Thyroid gland (tissue), 4 donors: ENCODE measurements around the gene LDLR. TPM values are rescaled to one million over a fixed set of nuclear protein-coding genes. Genes with fewer than 3 reads are reported as not detected.

ENCODE experiments used
- DNase-seq, 2 donors: peaks; one replicate each; pipeline ENCODE4 v3.0.0-alpha.2; 2019
- H3K27ac ChIP-seq, 3 donors: fragments of 200-600 bp; sonication (generic); 1 replicate in 2 of 3; 2 replicates in 1 of 3; pipeline ENCODE4 v1.5.1; 2016 to 2019; ENCODE audit warnings: mild to moderate bottlenecking in 1 of 3, moderate library complexity in 1 of 3
- H3K27me3 ChIP-seq: fragments of 200-600 bp; sonication (generic); one replicate; pipeline ENCODE4 v1.5.1; 2019
- H3K36me3 ChIP-seq, 2 donors: fragments of 200-600 bp; sonication (generic); one replicate each; pipeline ENCODE4 v1.5.1; 2016 to 2019
- H3K4me1 ChIP-seq, 2 donors: fragments of 200-600 bp; sonication (generic); one replicate each; pipeline ENCODE4 v1.5.1; 2017 to 2019
- H3K4me3 ChIP-seq, 3 donors: fragments of 200-600 bp; sonication (generic); replicated peaks in 1 of 3; 1 replicate in 2 of 3; 2 replicates in 1 of 3; pipeline ENCODE4 v1.5.1; 2016; ENCODE audit warnings: mild to moderate bottlenecking in 1 of 3
- H3K9me3 ChIP-seq: fragments of 200-600 bp; sonication (generic); one replicate; pipeline ENCODE4 v1.5.1; 2017
- POLR2A ChIP-seq, 2 donors: fragments of 450-650 bp; IDR thresholded peaks; one replicate each; pipeline ENCODE4 v1.6.1; 2017; ENCODE audit warnings: antibody characterized with exemption in 2 of 2, mild to moderate bottlenecking in 2 of 2, moderate library complexity in 1 of 2
- WGBS, 2 donors: methylation state at CpG; one replicate each; pipeline ENCODE4 v1.1.5; 2017; 5-methylcytosine and 5-hydroxymethylcytosine counted together
- intact Hi-C: fragments of 100-400 bp; cut with DNase I; formaldehyde crosslinking; loops from one replicate; pipeline ENCODE4 v1.15.1; 2023
- total RNA-seq, 4 donors: library from RNA; depleted of rRNA; stranded (reverse); fragments of >200 nt; gene quantifications; one replicate each; pipeline ENCODE4 v1.2.3, GENCODE V29; 2016
- TF ChIP-seq, protein P1 (sequence below), 6 experiments: fragments of 200-600 bp in 3 of 6; fragments of 450-650 bp in 3 of 6; sonication (generic) in 3 of 6; IDR thresholded peaks; one replicate each; pipeline ENCODE4 v1.5.1; 2016 to 2019; ENCODE audit warnings: antibody characterized with exemption in 6 of 6, mild to moderate bottlenecking in 2 of 6, inconsistent platforms in 1 of 6, moderate library complexity in 1 of 6

LDLR gene
- total RNA-seq, 4 donors from 2014 or later: 8.7 to 39.1 (median 20.3) TPM

DNA sequence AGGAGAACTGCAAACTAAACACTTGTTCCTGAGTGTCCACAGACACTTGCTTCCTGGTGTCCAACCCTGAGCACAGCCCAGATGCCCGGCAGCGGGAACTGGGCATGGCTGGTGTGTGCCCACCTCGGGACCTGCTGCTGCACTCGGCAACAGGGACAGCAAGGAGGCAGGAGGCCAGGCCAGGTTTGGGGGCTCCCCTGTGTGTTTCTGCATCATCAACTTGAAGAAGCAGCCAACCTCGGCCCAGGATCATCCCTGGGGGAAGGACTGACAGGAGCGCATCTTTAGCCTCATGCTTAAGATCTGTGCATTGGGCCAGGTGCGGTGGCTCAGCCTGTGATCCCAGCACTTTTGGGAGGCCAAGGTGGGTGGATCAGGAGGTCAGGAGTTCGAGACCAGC lies 35.1 kb upstream of the LDLR start:
- WGBS, 2 donors: 90 to 100% methylated on average over 4 to 5 of the region's 8 CpGs
- Histone ChIP-seq H3K27me3 (no peaks in the 10 kb centered on the region), H3K36me3 (peaks cover 0 to 6% of the 10 kb centered on the region in 2 donors), H3K9me3 (no peaks in the 10 kb centered on the region), H3K27ac (no peak overlapping the region), H3K4me3 (no peak overlapping the region), H3K4me1 (peaks cover 12 to 23% of the 10 kb centered on the region in 2 donors)
- no peak for TF ChIP-seq POLR2A (IDR thresholded peaks at IDR 0.05)
- TF ChIP-seq, protein P1, sequence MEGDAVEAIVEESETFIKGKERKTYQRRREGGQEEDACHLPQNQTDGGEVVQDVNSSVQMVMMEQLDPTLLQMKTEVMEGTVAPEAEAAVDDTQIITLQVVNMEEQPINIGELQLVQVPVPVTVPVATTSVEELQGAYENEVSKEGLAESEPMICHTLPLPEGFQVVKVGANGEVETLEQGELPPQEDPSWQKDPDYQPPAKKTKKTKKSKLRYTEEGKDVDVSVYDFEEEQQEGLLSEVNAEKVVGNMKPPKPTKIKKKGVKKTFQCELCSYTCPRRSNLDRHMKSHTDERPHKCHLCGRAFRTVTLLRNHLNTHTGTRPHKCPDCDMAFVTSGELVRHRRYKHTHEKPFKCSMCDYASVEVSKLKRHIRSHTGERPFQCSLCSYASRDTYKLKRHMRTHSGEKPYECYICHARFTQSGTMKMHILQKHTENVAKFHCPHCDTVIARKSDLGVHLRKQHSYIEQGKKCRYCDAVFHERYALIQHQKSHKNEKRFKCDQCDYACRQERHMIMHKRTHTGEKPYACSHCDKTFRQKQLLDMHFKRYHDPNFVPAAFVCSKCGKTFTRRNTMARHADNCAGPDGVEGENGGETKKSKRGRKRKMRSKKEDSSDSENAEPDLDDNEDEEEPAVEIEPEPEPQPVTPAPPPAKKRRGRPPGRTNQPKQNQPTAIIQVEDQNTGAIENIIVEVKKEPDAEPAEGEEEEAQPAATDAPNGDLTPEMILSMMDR (IDR thresholded peaks at IDR 0.05): no peak
- intact Hi-C loops: no loop called here
- DNase-seq: no peak

DNA sequence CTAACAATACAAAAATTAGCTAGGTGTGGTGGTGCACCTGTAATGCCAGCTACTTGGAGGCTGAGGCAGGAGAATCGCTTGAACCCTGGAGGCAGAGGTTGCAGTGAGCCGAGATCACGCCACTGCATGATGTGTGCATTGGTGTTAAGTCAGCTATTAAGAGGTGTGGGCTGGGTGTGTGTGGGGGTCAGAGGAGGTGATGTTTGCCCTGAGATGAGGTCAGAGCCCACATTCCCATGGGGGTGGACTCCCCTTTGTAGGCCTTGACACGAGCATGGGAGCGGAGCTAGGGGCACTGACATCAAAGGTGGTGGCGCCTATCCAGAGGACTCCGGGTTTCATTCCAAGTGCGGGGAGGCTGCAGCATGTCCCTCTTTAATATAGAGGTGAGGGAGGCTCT lies 34.6 kb upstream of the LDLR start:
- H3K36me3 ChIP-seq: peaks cover 4 to 8% of the 10 kb centered on the region in 2 donors

DNA sequence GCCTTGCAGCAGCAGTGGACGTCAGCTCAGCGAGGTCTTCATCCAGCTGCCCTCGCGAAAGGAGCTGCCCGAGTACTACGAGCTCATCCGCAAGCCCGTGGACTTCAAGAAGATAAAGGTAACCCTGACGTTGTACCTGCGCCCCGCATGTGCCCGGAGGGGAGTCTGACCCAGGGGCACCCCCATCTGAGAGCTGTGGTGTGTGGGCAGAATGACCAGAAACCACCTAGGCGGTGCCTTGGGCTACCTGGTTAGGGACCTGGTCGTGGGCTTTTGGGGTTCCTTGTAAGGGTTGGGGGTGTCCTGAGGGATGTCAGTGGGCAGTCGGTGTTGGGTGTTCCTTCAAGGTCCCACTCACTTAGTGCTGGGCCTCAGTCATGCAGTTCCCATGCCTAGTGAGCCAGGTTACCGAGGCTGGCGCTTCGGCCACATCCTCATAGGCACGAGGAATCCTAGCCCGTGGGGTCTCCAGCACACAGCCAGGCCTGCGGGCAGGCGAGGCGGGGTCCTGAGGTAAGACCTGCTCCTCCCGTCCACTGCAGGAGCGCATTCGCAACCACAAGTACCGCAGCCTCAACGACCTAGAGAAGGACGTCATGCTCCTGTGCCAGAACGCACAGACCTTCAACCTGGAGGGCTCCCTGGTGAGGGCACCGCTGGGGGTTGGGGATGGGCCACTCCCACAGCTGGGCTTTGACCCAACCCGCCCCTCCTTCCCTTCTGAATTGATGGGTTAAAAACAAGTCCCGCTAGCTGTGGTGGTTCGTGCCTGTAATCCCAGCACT lies 30.8 kb upstream of the LDLR start:
- Histone ChIP-seq H3K27ac (no peak overlapping the region), H3K36me3 (peaks cover 23 to 26% of the 10 kb centered on the region in 2 donors), H3K4me3 (no peak overlapping the region), H3K4me1 (no peaks in the 10 kb centered on the region), H3K27me3 (no peaks in the 10 kb centered on the region), H3K9me3 (no peaks in the 10 kb centered on the region)
- WGBS, 2 donors: 92 to 97% methylated on average over 14 to 29 of the region's 34 CpGs
- no peak for DNase-seq
- TF ChIP-seq, protein P1 (IDR thresholded peaks at IDR 0.05): no peak
- no peak for TF ChIP-seq POLR2A (IDR thresholded peaks at IDR 0.05)
- intact Hi-C loops: no loop called here

More for the DNA sequence above, 34.6 kb upstream of the LDLR start:
- TF ChIP-seq POLR2A (IDR thresholded peaks at IDR 0.05): no peak
- TF ChIP-seq, protein P1 (IDR thresholded peaks at IDR 0.05): no peak
- no peak for DNase-seq
- Histone ChIP-seq H3K4me3 (no peak overlapping the region), H3K4me1 (peaks cover 12 to 21% of the 10 kb centered on the region in 2 donors), H3K27me3 (no peaks in the 10 kb centered on the region), H3K27ac (no peak overlapping the region), H3K9me3 (no peaks in the 10 kb centered on the region)
- intact Hi-C loops: no loop called here
- WGBS, 2 donors: 79 to 91% methylated on average over 8 of the region's 8 CpGs

DNA sequence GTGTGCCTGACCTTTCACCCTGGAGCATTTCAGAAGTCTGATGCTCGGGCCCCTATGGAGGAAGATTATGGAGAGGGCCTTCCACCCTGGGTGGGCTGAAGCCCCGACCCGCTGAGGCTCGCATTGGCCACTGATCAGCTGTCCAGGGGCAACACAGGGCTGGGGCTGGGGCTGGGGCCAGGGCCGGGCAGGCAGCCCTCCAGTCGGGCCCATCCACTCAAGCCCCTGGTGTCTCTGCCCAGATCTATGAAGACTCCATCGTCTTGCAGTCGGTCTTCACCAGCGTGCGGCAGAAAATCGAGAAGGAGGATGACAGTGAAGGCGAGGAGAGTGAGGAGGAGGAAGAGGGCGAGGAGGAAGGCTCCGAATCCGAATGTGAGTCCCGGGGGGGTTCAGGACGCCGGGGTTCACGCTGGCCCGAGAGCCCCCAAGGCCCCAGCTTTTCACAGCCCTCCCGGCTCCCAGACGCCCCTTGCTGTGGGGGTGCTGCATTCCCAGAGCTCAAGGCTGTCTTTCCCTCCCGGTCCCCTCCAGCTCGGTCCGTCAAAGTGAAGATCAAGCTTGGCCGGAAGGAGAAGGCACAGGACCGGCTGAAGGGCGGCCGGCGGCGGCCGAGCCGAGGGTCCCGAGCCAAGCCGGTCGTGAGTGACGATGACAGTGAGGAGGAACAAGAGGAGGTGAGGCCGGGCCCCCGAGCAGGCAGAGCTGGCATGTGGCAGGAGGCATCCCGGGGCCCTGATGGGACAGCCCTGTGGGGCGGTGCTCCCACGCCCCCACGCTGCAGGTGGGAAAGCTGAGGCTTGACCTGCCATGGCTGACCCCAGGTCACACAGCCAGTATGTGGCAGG lies 29.5 kb upstream of the LDLR start:
- H3K27me3 ChIP-seq: no peaks in the 10 kb centered on the region
- DNase-seq: no peak
- no peak overlapping the region for H3K27ac ChIP-seq
- no peak for TF ChIP-seq POLR2A (IDR thresholded peaks at IDR 0.05)
- TF ChIP-seq, protein P1 (IDR thresholded peaks at IDR 0.05): no peak
- H3K9me3 ChIP-seq: no peaks in the 10 kb centered on the region
- no peak overlapping the region for H3K4me3 ChIP-seq
- WGBS, 2 donors: 94% methylated on average over 32 of the region's 43 CpGs
- H3K36me3 ChIP-seq: peaks cover 23 to 26% of the 10 kb centered on the region in 2 donors
- H3K4me1 ChIP-seq: peaks cover 0 to under 1% of the 10 kb centered on the region in 2 donors
- intact Hi-C loops: no loop called here
